ENCODE measurements around the gene ADAMTS12.

Gene ADAMTS12

DNA sequence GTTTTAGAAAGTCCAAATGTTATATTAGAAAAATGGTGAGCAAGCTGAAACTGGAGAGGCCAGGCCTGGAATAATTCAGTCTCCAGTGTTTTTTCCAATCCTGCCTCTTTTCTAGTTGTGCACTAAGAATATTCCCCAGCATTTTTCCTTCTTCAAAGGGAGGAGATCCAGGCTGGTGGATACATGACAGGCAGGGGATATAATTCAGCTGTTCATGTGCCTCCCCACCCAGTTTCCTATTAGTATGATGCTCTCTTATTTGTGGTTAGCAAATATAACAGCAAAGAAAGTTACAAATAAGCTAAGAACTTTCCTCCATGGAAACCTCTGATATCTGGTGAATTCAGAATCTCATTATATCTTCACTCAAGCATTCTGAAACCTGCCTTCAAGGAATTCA is 234.6 kb downstream of the ADAMTS12 start:
- DNase-seq (ENCODE audit: low read depth): no peak

DNA sequence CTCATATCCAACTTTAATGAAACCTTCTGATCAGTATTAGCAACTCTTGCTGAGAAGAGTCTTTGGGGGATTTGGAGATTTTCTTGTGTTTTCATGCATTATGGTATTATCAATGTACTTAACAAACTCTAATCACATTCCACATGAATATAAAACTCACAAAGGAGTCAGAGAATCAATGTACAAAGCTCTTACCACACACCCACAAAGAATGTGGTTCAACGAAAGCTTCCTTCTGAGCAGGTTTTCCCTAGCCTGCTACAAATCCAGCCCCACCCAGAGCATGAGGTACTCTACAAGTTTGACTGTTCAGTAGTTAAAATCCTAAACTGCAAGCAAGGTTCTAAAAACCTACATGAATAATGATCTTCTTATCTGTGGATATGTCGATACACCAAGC is 240.9 kb downstream of the ADAMTS12 start:
- no peak for DNase-seq (ENCODE audit: low read depth)

GRCh38 chr5:33649549-33650482 is 242.0 kb downstream of the ADAMTS12 start:
- no peak for DNase-seq (ENCODE audit: low read depth)

GRCh38 chr5:33641744-33642505 is 249.9 kb downstream of the ADAMTS12 start:
- DNase-seq (ENCODE audit: low read depth): no peak

DNA sequence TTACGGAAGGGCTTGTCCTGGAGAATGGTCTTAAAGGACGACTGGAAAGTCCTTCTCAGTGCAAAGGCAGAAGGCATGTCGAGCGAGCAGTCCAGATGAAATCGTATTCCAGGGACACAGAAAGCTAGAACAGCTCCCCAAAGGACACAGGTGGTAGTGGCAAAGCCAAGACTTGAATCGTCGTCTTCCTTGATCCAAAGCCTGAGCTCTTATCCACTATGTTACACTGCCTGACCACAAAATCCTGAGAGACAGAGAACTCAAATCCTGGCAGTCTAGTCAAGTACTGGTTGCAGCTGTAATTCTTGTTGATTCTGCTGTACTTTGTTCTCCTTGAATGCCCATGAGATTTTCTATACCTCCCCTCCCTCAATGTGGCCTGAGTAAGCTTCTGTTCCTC is 252.3 kb downstream of the ADAMTS12 start:
- no peak for DNase-seq (ENCODE audit: low read depth)

DNA sequence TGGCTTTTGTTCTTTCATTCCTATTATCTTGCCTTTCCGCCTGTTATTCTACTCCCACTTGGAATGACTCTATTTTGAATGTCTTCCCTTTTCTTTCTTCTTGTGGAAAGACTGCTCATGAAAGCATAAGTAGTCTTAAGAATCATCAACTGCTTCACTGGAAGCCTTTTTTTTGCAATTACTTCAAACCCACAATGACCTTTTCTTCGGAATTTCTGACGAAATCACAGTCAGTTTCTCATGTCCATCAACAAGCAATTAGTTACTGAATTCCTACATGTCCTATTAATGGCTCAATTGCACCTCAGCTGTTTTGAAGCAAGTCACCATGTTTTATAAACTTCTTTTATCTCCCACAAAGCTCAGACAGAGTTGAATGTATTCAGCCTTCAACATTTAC is 254.8 kb downstream of the ADAMTS12 start:
- DNase-seq (ENCODE audit: low read depth): no peak

- DNase-seq (ENCODE audit: low read depth): no peak
Measured at GRCh38 chr5:33635582-33635981, 256.2 kb downstream of the ADAMTS12 start.

DNA sequence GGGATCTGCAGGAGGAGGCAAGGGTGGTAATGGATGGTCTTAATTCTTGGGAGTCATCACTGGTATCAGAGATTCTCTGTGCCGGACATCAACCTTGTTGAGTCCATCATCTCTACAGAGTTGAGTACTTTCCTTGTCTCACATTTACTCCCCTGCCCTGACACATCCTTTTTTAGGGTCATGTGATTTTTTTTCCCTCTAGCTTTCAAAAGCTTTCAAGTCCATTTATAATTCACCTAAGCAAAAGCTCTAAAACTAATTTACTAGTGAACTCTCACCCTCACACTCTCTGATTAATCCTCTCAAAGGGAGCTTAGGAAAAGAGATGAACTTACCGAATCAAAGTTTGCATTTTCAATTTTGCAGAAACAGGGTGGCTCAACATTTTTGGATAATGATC is 258.1 kb downstream of the ADAMTS12 start:
- no peak for DNase-seq (ENCODE audit: low read depth)

GRCh38 chr5:33631786-33632185 is 260.0 kb downstream of the ADAMTS12 start:
- DNase-seq (ENCODE audit: low read depth): no peak

- no peak for DNase-seq (ENCODE audit: low read depth)
Measured at GRCh38 chr5:33631139-33631538, 260.7 kb downstream of the ADAMTS12 start.

- no peak for DNase-seq (ENCODE audit: low read depth)
Measured at GRCh38 chr5:33629999-33630398, 261.8 kb downstream of the ADAMTS12 start.

DNA sequence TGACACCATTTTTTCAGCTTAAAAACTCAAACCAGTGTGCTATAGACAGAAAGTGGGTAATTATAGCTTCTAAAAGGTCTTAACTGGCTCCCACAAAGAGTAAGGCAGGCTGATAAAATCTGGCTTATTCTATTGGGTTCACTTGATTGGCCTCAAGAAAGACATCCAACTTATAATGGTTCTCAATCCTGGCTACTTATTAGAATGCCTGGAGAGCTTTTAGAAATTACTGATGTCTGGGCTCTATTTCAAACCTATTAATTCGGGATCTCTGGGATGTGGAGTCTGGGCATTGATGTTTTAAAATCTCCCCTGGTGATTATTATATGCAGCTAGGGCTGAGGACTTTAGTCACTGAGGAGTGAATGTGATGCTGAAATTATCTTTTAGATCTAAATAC is 263.0 kb downstream of the ADAMTS12 start:
- DNase-seq (ENCODE audit: low read depth): no peak

- no peak for DNase-seq (ENCODE audit: low read depth)
Measured at GRCh38 chr5:33621514-33621913, 270.3 kb downstream of the ADAMTS12 start.

DNA sequence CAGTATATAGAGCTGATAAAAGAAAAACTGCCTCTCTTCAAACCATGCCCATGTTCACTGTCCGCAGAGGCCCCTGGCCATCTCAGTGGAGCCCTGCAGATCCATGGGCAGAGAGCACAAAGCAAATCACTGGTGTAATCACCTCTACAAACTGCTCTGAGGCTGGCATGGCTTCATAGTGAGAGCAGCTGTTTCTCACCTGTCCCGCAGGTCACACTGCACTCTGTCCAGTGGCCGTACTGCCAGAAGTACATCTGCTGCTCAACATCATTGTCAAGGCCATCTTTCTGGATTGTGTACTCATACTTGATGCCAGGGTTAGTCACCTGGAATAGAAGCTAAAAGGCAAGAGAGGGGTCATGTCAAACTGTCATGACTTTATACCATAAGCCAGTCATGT is 277.8 kb downstream of the ADAMTS12 start:
- no peak for DNase-seq (ENCODE audit: low read depth)

DNA sequence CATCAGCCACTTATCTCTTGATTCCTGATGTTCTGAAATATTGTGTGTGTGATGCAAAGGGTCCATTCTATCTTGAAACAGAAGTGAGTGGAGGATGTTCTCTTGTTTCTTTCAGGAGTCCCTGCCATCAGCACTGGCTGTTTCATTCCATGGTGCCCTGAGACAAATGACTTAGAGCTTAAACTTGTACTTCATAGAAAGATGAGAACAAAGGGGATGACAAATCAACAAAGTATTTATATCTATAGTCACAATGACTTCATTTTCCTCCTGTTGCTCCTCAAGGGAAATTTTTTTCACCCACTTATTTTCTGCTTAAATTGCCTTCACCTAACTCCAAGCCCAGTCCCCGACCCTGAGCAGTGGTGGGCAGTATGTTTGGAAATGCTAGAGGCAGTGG is 279.4 kb downstream of the ADAMTS12 start:
- DNase-seq (ENCODE audit: low read depth): no peak

- DNase-seq (ENCODE audit: low read depth): no peak
Measured at GRCh38 chr5:33611877-33612276, 279.9 kb downstream of the ADAMTS12 start.

- no peak for DNase-seq (ENCODE audit: low read depth)
Measured at GRCh38 chr5:33608344-33609041, 283.3 kb downstream of the ADAMTS12 start.

DNA sequence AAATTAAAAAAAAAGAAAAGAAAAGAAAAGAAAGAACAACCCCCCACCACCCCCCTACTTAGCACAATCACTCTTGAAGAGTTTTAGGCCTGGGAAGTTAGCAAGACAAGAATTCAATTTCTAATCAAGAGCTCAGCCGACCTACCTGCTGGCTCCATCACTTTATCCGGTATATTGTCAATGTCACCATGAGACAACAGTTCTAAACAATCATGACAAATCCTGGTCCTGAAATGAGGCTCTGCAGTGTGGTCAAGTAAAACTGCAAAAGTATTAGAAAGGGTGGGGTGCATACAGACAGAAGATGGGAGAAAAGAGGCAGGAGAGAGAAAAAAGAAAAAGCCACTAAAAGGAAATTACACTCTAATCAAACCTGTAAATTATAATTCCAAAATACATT is 287.3 kb downstream of the ADAMTS12 start:
- DNase-seq (ENCODE audit: low read depth): no peak

DNA sequence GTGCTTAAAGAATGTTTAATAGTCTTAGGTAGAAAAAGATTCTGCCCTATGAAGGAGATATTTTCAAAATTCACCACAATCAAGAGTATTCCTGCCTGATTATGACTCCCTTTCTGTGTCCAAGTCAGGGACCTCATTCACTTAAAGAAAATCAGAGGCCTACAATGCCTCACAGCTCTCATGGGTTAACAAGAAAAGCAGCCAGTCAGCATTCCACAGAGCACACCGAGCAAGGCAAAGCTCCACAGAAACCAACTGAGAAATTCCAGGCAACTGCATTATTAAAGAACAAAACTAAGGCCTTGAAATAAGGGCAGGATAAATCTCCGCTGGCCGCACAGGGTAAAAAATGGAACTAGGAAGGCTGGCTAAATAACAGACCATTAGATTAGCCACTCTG is 289.9 kb downstream of the ADAMTS12 start:
- DNase-seq (ENCODE audit: low read depth): no peak

GRCh38 chr5:33595303-33595702 is 296.5 kb downstream of the ADAMTS12 start:
- DNase-seq (ENCODE audit: low read depth): no peak

DNA sequence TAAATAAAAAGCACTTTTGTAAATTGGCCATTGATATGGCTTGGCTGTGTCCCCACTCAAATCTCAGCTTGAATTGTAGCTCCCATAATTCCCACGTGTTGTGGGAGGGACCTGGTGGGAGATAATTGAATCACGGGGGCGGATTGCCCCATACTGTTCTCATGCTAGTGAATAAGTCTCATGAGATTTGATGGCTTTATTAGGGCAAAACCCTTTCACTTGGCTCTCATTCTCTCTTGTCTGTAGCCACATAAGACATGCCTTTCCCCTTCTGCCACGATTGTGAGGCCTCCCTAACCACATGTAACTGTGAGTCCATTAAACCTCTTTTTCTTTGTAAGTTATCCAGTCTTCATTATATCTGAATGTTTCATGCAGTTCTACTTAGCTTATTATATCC is 297.8 kb downstream of the ADAMTS12 start:
- DNase-seq (ENCODE audit: low read depth): no peak

- DNase-seq (ENCODE audit: low read depth): no peak
Measured at GRCh38 chr5:33592245-33592644, 299.5 kb downstream of the ADAMTS12 start.

Data from stimulated activated CD8-positive, alpha-beta memory T cell treated with anti-CD3 and anti-CD28 coated beads, Interleukin-15, amount 100 ng/mL, for 24 hours (primary cell).